Nephron (organoid): ENCODE measurements around the gene BMPR1B.

Experiments used
- H3K27ac Mint-ChIP-seq, 3 experiments: 2 replicates each; pipeline ENCODE4 v1.8.0; 2020; ENCODE audit warnings: mixed read lengths in 3 of 3, mild to moderate bottlenecking in 2 of 3, moderate library complexity in 1 of 3
- H3K27me3 Mint-ChIP-seq: 2 replicates; pipeline ENCODE4 v1.8.0; 2021; ENCODE audit warnings: low read depth, mild to moderate bottlenecking, moderate library complexity, mixed read lengths
- H3K36me3 Mint-ChIP-seq: 2 replicates; pipeline ENCODE4 v1.8.0; 2020; ENCODE audit warnings: low read depth, mixed read lengths
- H3K4me1 Mint-ChIP-seq: 2 replicates; pipeline ENCODE4 v1.8.0; 2020; ENCODE audit warnings: mixed read lengths
- H3K4me3 Mint-ChIP-seq, 3 experiments: 2 replicates each; pipeline ENCODE4 v1.8.0; 2020; ENCODE audit warnings: mild to moderate bottlenecking in 3 of 3, mixed read lengths in 3 of 3, moderate library complexity in 2 of 3
- H3K9me3 Mint-ChIP-seq: 2 replicates; pipeline ENCODE4 v1.8.0; 2020; ENCODE audit warnings: mixed read lengths
- TF ChIP-seq, protein P1 (sequence below), 3 experiments: fragments of 200-600 bp; sonication (generic); IDR thresholded peaks; one replicate each; pipeline ENCODE4 v1.5.0; 2021; ENCODE audit warnings: antibody characterized with exemption in 3 of 3; ENCODE audit not compliant: unreplicated experiment in 3 of 3

The BMPR1B gene

GRCh38 chr4:94905511-94905910, 147.8 kb downstream of the BMPR1B start:
- no peaks in the 10 kb centered on the region for H3K9me3 Mint-ChIP-seq
- H3K27ac Mint-ChIP-seq, result peak overlapping the region in 1 of 3 experiments; percentile 23
- TF ChIP-seq, protein P1, sequence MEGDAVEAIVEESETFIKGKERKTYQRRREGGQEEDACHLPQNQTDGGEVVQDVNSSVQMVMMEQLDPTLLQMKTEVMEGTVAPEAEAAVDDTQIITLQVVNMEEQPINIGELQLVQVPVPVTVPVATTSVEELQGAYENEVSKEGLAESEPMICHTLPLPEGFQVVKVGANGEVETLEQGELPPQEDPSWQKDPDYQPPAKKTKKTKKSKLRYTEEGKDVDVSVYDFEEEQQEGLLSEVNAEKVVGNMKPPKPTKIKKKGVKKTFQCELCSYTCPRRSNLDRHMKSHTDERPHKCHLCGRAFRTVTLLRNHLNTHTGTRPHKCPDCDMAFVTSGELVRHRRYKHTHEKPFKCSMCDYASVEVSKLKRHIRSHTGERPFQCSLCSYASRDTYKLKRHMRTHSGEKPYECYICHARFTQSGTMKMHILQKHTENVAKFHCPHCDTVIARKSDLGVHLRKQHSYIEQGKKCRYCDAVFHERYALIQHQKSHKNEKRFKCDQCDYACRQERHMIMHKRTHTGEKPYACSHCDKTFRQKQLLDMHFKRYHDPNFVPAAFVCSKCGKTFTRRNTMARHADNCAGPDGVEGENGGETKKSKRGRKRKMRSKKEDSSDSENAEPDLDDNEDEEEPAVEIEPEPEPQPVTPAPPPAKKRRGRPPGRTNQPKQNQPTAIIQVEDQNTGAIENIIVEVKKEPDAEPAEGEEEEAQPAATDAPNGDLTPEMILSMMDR (IDR thresholded peaks at IDR 0.05; ENCODE audit: unreplicated experiment in 3 of 3), result no peak
- H3K4me1 Mint-ChIP-seq, result peaks cover 14% of the 10 kb centered on the region
- no peaks in the 10 kb centered on the region for H3K36me3 Mint-ChIP-seq
- no peaks in the 10 kb centered on the region for H3K27me3 Mint-ChIP-seq
- no peak overlapping the region for H3K4me3 Mint-ChIP-seq

GRCh38 chr4:94909645-94910044, 151.9 kb downstream of the BMPR1B start:
- H3K27ac Mint-ChIP-seq, result peak overlapping the region; percentile 49 to 76 (median 56)
- H3K4me3 Mint-ChIP-seq, result no peak overlapping the region
- TF ChIP-seq, protein P1 (IDR thresholded peaks at IDR 0.05; ENCODE audit: unreplicated experiment in 3 of 3), result no peak
- H3K27me3 Mint-ChIP-seq, result no peaks in the 10 kb centered on the region
- peaks cover 19% of the 10 kb centered on the region for H3K4me1 Mint-ChIP-seq
- H3K36me3 Mint-ChIP-seq, result peaks cover 8% of the 10 kb centered on the region
- peaks cover 4% of the 10 kb centered on the region for H3K9me3 Mint-ChIP-seq

DNA sequence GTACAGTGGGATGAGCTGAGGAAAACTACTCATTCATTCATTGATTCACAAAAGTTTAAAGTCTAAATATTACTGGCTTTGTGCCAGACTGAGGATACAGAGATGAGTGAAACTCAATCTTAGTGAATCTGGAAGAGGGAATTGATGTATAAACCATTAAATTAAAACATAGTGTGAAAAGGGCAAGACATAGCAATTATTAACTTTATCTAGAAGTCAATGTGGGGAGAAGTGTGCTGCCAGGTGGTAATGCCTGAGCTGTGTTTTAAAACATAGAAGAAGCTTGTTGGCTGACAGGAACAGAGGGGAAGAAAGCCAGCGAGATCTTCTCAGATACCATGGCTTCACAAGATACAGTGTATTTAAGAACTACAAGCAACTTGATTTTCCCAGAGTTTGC, 153.4 kb downstream of the BMPR1B start:
- peak overlapping the region; percentile 50 to 79 (median 51) for H3K27ac Mint-ChIP-seq
- peaks cover 12% of the 10 kb centered on the region for H3K4me1 Mint-ChIP-seq
- H3K4me3 Mint-ChIP-seq, result no peak overlapping the region
- TF ChIP-seq, protein P1 (IDR thresholded peaks at IDR 0.05; ENCODE audit: unreplicated experiment in 3 of 3), result no peak
- peaks cover 10% of the 10 kb centered on the region for H3K9me3 Mint-ChIP-seq
- peaks cover 16% of the 10 kb centered on the region for H3K36me3 Mint-ChIP-seq
- no peaks in the 10 kb centered on the region for H3K27me3 Mint-ChIP-seq

GRCh38 chr4:94912606-94913005, 154.9 kb downstream of the BMPR1B start:
- Mint-ChIP-seq H3K27ac (no peak overlapping the region), H3K36me3 (peaks cover 22% of the 10 kb centered on the region), H3K9me3 (peaks cover 15% of the 10 kb centered on the region), H3K27me3 (no peaks in the 10 kb centered on the region), H3K4me3 (no peak overlapping the region), H3K4me1 (peaks cover 9% of the 10 kb centered on the region)
- TF ChIP-seq, protein P1 (IDR thresholded peaks at IDR 0.05; ENCODE audit: unreplicated experiment in 3 of 3), result no peak

DNA sequence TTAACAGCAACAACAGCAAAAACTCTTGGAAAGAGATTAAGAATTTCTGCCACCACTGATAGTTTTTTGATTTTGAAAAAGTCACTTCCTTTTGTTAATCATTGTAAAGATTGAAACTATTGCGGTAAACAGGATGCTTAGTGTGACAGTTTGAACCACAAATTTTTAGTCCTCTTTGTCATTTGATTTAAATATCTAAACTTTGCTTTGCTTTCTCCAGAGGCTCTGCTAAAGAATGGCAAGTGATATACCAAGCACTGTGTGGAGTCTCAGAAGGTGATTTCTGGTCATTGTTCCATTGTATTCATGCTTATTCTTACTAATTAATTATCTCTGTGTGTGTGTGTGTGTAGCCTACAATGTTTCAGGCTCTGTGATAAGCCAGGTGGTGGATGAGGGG, 155.6 kb downstream of the BMPR1B start:
- peaks cover 18% of the 10 kb centered on the region for H3K9me3 Mint-ChIP-seq
- TF ChIP-seq, protein P1 (IDR thresholded peaks at IDR 0.05; ENCODE audit: unreplicated experiment in 3 of 3), result no peak
- H3K4me1 Mint-ChIP-seq, result peaks cover 9% of the 10 kb centered on the region
- peaks cover 26% of the 10 kb centered on the region for H3K36me3 Mint-ChIP-seq
- H3K27me3 Mint-ChIP-seq, result no peaks in the 10 kb centered on the region
- H3K27ac Mint-ChIP-seq, result no peak overlapping the region
- H3K4me3 Mint-ChIP-seq, result no peak overlapping the region

DNA sequence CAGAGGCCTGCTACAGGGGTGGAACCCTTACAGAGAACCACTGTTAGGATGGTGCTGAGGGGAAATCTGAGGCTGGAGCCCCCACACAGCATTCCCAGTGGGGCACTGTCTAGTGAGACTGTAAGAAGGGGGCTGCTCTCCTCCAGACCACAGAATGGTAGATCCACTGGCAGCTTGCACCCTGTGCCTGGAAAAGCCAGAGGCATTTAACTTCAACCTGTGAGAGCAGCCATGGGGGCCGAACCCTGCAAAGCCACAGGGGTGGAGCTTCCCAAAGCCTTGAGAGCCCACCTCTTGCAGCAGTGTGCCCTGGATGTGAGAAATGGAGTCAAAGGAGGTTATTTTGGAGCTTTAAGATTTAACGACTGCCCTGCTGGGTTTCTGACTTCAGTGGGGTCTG, 159.4 kb downstream of the BMPR1B start:
- Mint-ChIP-seq H3K36me3 (peaks cover 30% of the 10 kb centered on the region), H3K27ac (no peak overlapping the region), H3K4me1 (no peaks in the 10 kb centered on the region), H3K27me3 (no peaks in the 10 kb centered on the region), H3K4me3 (no peak overlapping the region), H3K9me3 (peaks cover 18% of the 10 kb centered on the region)
- TF ChIP-seq, protein P1 (IDR thresholded peaks at IDR 0.05; ENCODE audit: unreplicated experiment in 3 of 3), result no peak
